Measurements from ENCODE around the gene KRT75.

GRCh38 chr12:52440821-52441319 lies 6.7 kb upstream of the KRT75 start:
- TF ChIP-seq CTCF (IDR thresholded peaks at IDR 0.05): no peak
- TF ChIP-seq POLR2A (IDR thresholded peaks at IDR 0.05): no peak

Measured in right lobe of liver (tissue), 4 donors.